Prostate gland (tissue), 2 donors: ENCODE measurements around the gene MATN1.

ENCODE experiments used
- POLR2A ChIP-seq: fragments of 450-650 bp; IDR thresholded peaks from one replicate; pipeline ENCODE4 v1.6.1; 2016; ENCODE audit warnings: antibody characterized with exemption, mild to moderate bottlenecking
- TF ChIP-seq, protein P1 (sequence below), 4 experiments: fragments of 200-600 bp in 2 of 4; fragments of 450-650 bp in 2 of 4; sonication (generic) in 2 of 4; IDR thresholded peaks; 1 replicate in 3 of 4; 2 replicates in 1 of 4; pipeline ENCODE4 v1.5.1; 2016 to 2019; ENCODE audit warnings: antibody characterized with exemption in 4 of 4, mild to moderate bottlenecking in 2 of 4, moderate library complexity in 2 of 4

DNA sequence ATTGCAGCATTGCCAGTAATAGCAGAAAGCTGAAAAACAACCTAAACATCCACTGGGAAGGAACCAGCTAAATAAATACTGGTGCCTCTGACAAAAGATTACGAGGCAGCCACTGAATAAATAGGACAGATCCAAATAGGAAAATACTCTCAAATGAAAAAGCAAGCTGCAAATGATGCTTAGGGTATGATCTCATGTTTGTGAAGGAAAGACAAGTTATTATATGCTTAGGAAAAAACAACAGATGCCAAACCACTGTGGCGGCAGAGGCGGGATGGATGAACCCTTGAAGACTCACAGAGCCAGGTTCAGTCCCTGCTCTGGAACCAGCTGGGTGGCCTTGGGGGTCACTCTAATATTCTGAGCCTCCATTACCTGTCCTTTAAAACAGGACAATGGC is 41.6 kb downstream of the MATN1 start:
- TF ChIP-seq, protein P1, sequence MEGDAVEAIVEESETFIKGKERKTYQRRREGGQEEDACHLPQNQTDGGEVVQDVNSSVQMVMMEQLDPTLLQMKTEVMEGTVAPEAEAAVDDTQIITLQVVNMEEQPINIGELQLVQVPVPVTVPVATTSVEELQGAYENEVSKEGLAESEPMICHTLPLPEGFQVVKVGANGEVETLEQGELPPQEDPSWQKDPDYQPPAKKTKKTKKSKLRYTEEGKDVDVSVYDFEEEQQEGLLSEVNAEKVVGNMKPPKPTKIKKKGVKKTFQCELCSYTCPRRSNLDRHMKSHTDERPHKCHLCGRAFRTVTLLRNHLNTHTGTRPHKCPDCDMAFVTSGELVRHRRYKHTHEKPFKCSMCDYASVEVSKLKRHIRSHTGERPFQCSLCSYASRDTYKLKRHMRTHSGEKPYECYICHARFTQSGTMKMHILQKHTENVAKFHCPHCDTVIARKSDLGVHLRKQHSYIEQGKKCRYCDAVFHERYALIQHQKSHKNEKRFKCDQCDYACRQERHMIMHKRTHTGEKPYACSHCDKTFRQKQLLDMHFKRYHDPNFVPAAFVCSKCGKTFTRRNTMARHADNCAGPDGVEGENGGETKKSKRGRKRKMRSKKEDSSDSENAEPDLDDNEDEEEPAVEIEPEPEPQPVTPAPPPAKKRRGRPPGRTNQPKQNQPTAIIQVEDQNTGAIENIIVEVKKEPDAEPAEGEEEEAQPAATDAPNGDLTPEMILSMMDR (IDR thresholded peaks at IDR 0.05): no peak
- no peak for TF ChIP-seq POLR2A
